ENCODE data around the gene CLOCK. TPM values are rescaled to one million over a fixed set of nuclear protein-coding genes. Genes with fewer than 3 reads are reported as not detected.
A peak's percentile ranks its signal among the peaks of the same experiment; 100 is the strongest.

Gene CLOCK
- total and polyA plus RNA-seq, 2 of the 13 experiments (the other 11 are each of a cell fraction or from before 2014, with no cell fraction given), result 8.8 to 13.5 TPM

GRCh38 chr4:55546756-55547465, at the start of gene CLOCK (continued):
- TF ChIP-seq ZBED4 (CRISPR knock-in tag; IDR thresholded peaks at IDR 0.05; ENCODE audit: borderline replicate concordance) (peak; percentile 19; the same call in 1 of the 2 replicates), PAXIP1 (CRISPR knock-in tag; conservative IDR thresholded peaks at IDR 0.05) (0 out of 2 replicates have a peak, but pooled peaks have one; percentile 43), ZNF710 (CRISPR knock-in tag; IDR thresholded peaks at IDR 0.05; ENCODE audit: borderline replicate concordance) (no peak; the same call in 1 of the 2 replicates), ZNF883 (CRISPR knock-in tag; IDR thresholded peaks at IDR 0.05; ENCODE audit: not compliant biosample characterization) (peak; percentile 38), IKZF4 (CRISPR knock-in tag; IDR thresholded peaks at IDR 0.05; ENCODE audit: borderline replicate concordance, low read depth, not compliant biosample characterization) (peak; percentile 43), ZNF20 (CRISPR knock-in tag; IDR thresholded peaks at IDR 0.05) (peak; percentile 17; the same call in 1 of the 2 replicates), E2F1 (CRISPR knock-in tag; IDR thresholded peaks at IDR 0.05) (peak; percentile 41; the same call in 1 of the 2 replicates), RCOR2 (CRISPR knock-in tag; IDR thresholded peaks at IDR 0.05) (no peak), STAT6 (CRISPR knock-in tag; IDR thresholded peaks at IDR 0.05; ENCODE audit: borderline replicate concordance) (0 out of 2 replicates have a peak, but pooled peaks have one; percentile 35), TFE3 (CRISPR knock-in tag; IDR thresholded peaks at IDR 0.05) (peak; percentile 13; the same call in 1 of the 2 replicates), NR1H2 (CRISPR knock-in tag; IDR thresholded peaks at IDR 0.05; ENCODE audit: borderline replicate concordance, low read depth) (0 out of 2 replicates have a peak, but pooled peaks have one; percentile 44)
